H9 (cell line): ENCODE data around the gene BRF1. TPM values are rescaled to one million over a fixed set of nuclear protein-coding genes. Genes with fewer than 3 reads are reported as not detected.

Experiments used
- DNase-seq: peaks from one replicate; pipeline ENCODE4 v3.0.0-alpha.2; 2017
- H2AFZ ChIP-seq: one replicate; pipeline ENCODE4 v1.6.1; 2013; ENCODE audit warnings: mild to moderate bottlenecking, low read length, control low read depth, moderate library complexity
- H2AK5ac ChIP-seq: 2 replicates; pipeline ENCODE4 v1.6.1; 2013; ENCODE audit warnings: low read length, control low read depth, mixed read lengths; ENCODE audit not compliant: insufficient read length
- H2BK120ac ChIP-seq: one replicate; pipeline ENCODE4 v1.6.1; 2013; ENCODE audit warnings: low read depth, mild to moderate bottlenecking, low read length, control low read depth, inconsistent platforms; ENCODE audit not compliant: poor library complexity, severe bottlenecking
- H2BK12ac ChIP-seq: 2 replicates; pipeline ENCODE4 v1.6.1; 2013; ENCODE audit warnings: low read length, control low read depth, mixed read lengths, low read depth; ENCODE audit not compliant: insufficient read length
- H2BK15ac ChIP-seq: 2 replicates; pipeline ENCODE4 v1.6.1; 2013; ENCODE audit warnings: low read depth, low read length, control low read depth
- H2BK20ac ChIP-seq: one replicate; pipeline ENCODE4 v1.6.1; 2013; ENCODE audit warnings: low read depth, mild to moderate bottlenecking, low read length, control low read depth, inconsistent platforms; ENCODE audit not compliant: poor library complexity, severe bottlenecking
- H2BK5ac ChIP-seq: 2 replicates; pipeline ENCODE4 v1.6.1; 2013; ENCODE audit warnings: low read length, control low read depth, mixed read lengths; ENCODE audit not compliant: insufficient read length
- H3K14ac ChIP-seq: 2 replicates; pipeline ENCODE4 v1.6.1; 2013; ENCODE audit warnings: low read length, control low read depth; ENCODE audit not compliant: insufficient read depth
- H3K18ac ChIP-seq: 2 replicates; pipeline ENCODE4 v1.6.1; 2013; ENCODE audit warnings: low read depth, mild to moderate bottlenecking, mixed read lengths, low read length, control low read depth; ENCODE audit not compliant: insufficient read length
- H3K23ac ChIP-seq: 2 replicates; pipeline ENCODE4 v1.6.1; 2013; ENCODE audit warnings: low read length, control low read depth, mixed read lengths, low read depth; ENCODE audit not compliant: insufficient read length
- H3K23me2 ChIP-seq: 2 replicates; pipeline ENCODE4 v1.6.1; 2013; ENCODE audit warnings: low read depth, mild to moderate bottlenecking, mixed read lengths, low read length, control low read depth; ENCODE audit not compliant: insufficient read length, poor library complexity, severe bottlenecking
- H3K27ac ChIP-seq: 2 replicates; pipeline ENCODE4 v1.5.1; 2013; ENCODE audit warnings: low read length, control low read depth, mixed read lengths, low read depth; ENCODE audit not compliant: insufficient read length
- H3K27me3 ChIP-seq: 2 replicates; pipeline ENCODE4 v1.6.1; 2013; ENCODE audit warnings: low read length, control low read depth, inconsistent platforms; ENCODE audit not compliant: insufficient read depth
- H3K4ac ChIP-seq: 2 replicates; pipeline ENCODE4 v1.6.1; 2013; ENCODE audit warnings: low read depth, mild to moderate bottlenecking, control low read depth, inconsistent platforms, low read length, moderate library complexity
- H3K4me1 ChIP-seq: 2 replicates; pipeline ENCODE4 v1.6.1; 2013; ENCODE audit warnings: low read length, control low read depth, inconsistent platforms; ENCODE audit not compliant: insufficient read depth
- H3K4me2 ChIP-seq: 2 replicates; pipeline ENCODE4 v1.6.1; 2013; ENCODE audit warnings: low read length, control low read depth, mixed read lengths; ENCODE audit not compliant: insufficient read length, insufficient read depth
- H3K56ac ChIP-seq: 2 replicates; pipeline ENCODE4 v1.6.1; 2013; ENCODE audit warnings: low read depth, mild to moderate bottlenecking, mixed read lengths, low read length, control low read depth; ENCODE audit not compliant: insufficient read length
- H3K79me1 ChIP-seq: 2 replicates; pipeline ENCODE4 v1.6.1; 2013; ENCODE audit warnings: low read depth, mild to moderate bottlenecking, moderate library complexity, low read length, control low read depth, inconsistent platforms; ENCODE audit not compliant: insufficient read depth, poor library complexity, severe bottlenecking
- H3K79me2 ChIP-seq: 2 replicates; pipeline ENCODE4 v1.6.1; 2013; ENCODE audit warnings: low read length, control low read depth, inconsistent platforms; ENCODE audit not compliant: insufficient read depth
- H3K9ac ChIP-seq: 2 replicates; pipeline ENCODE4 v1.6.1; 2013; ENCODE audit warnings: low read length, control low read depth, mixed read lengths; ENCODE audit not compliant: insufficient read length; ENCODE audit errors: extremely low read depth
- H3K9me3 ChIP-seq: one replicate; pipeline ENCODE4 v1.6.1; 2013; ENCODE audit warnings: low read depth, low read length, inconsistent platforms; ENCODE audit not compliant: control insufficient read depth
- H3T11ph ChIP-seq: one replicate; pipeline ENCODE4 v1.6.1; 2013; ENCODE audit warnings: mild to moderate bottlenecking, low read length, control low read depth, inconsistent platforms
- H4K20me1 ChIP-seq: one replicate; pipeline ENCODE4 v1.6.1; 2013; ENCODE audit not compliant: control insufficient read depth, insufficient read length, insufficient read depth
- H4K5ac ChIP-seq: 2 replicates; pipeline ENCODE4 v1.6.1; 2013; ENCODE audit warnings: low read depth, mild to moderate bottlenecking, mixed read lengths, low read length, control low read depth; ENCODE audit not compliant: insufficient read length
- H4K8ac ChIP-seq: replicated peaks from 2 replicates; pipeline ENCODE4 v1.6.1; 2013; ENCODE audit warnings: low read length, control low read depth, mixed read lengths, low read depth; ENCODE audit not compliant: insufficient read length
- H4K91ac ChIP-seq: 2 replicates; pipeline ENCODE4 v1.6.1; 2013; ENCODE audit warnings: low read depth, mild to moderate bottlenecking, moderate library complexity, mixed read lengths, low read length, control low read depth; ENCODE audit not compliant: insufficient read length
- H3K27ac Mint-ChIP-seq, 3 experiments: 2 replicates in 2 of 3; 3 replicates in 1 of 3; pipeline ENCODE4 v1.8.0; 2020 to 2021; ENCODE audit warnings: mixed read lengths in 3 of 3, mild to moderate bottlenecking in 1 of 3, moderate library complexity in 1 of 3
- H3K27me3 Mint-ChIP-seq: 2 replicates; pipeline ENCODE4 v1.8.0; 2021; ENCODE audit warnings: low read depth, mild to moderate bottlenecking, moderate library complexity, mixed read lengths
- H3K36me3 Mint-ChIP-seq, 3 experiments: 2 replicates in 2 of 3; 3 replicates in 1 of 3; pipeline ENCODE4 v1.8.0; 2020 to 2021; ENCODE audit warnings: low read depth in 3 of 3, mixed read lengths in 3 of 3; ENCODE audit not compliant: insufficient read depth in 1 of 3
- H3K4me1 Mint-ChIP-seq, 2 experiments: 2 replicates each; pipeline ENCODE4 v1.8.0; 2020; ENCODE audit warnings: mixed read lengths in 2 of 2
- H3K4me3 Mint-ChIP-seq, 2 experiments: 2 replicates in 1 of 2; 3 replicates in 1 of 2; pipeline ENCODE4 v1.8.0; 2020 to 2021; ENCODE audit warnings: mild to moderate bottlenecking in 2 of 2, mixed read lengths in 2 of 2, moderate library complexity in 1 of 2
- H3K9me3 Mint-ChIP-seq, 2 experiments: 2 replicates in 1 of 2; 3 replicates in 1 of 2; pipeline ENCODE4 v1.8.0; 2020; ENCODE audit warnings: mild to moderate bottlenecking in 2 of 2, mixed read lengths in 2 of 2, moderate library complexity in 1 of 2
- CTCF ChIP-seq: fragments of 200-600 bp; sonication (generic); conservative IDR thresholded peaks from 3 replicates; pipeline ENCODE4 v1.8.0; 2021; ENCODE audit warnings: antibody characterized with exemption, mild to moderate bottlenecking
- WGBS: extraction: QIAGEN DNeasy Blood & Tissue Kit; methylation state at CpG from one replicate; pipeline ENCODE4 v1.1.7; 2013; ENCODE audit warnings: missing lambda C conversion rate, low lambda C conversion rate, mixed read lengths; ENCODE audit not compliant: insufficient read length; ENCODE audit errors: extremely low coverage; 5-methylcytosine and 5-hydroxymethylcytosine counted together
- total RNA-seq: library from RNA; stranded (reverse); gene quantifications from 2 replicates; pipeline ENCODE4 v1.2.1, GENCODE V29; 2021

Gene BRF1
- total RNA-seq, 1 experiment from 2014 or later = 28.3 TPM

- Mint-ChIP-seq H3K36me3 (peaks cover 1 to 22% (median 11%) of the 10 kb centered on the region in 3 experiments; a peak in 5 of 7 replicates), H3K4me1 (peaks cover 0 to 2% of the 10 kb centered on the region in 2 experiments; a peak in 1 of 4 replicates), H3K4me3 (no peak overlapping the region), H3K27ac (peak overlapping the region in 1 of 3 experiments; percentile 76; a peak in 1 of 7 replicates), H3K27me3 (peaks cover 6% of the 10 kb centered on the region), H3K9me3 (no peaks in the 10 kb centered on the region)
- no peak for DNase-seq
- H3K4me1 ChIP-seq = no peaks in the 10 kb centered on the region
- H4K20me1 ChIP-seq = no peaks in the 10 kb centered on the region
- H2BK5ac ChIP-seq = no peak overlapping the region
- no peak overlapping the region for H3K4ac ChIP-seq
- no peak overlapping the region for H2BK20ac ChIP-seq
- H3K56ac ChIP-seq = no peak overlapping the region
- no peaks in the 10 kb centered on the region for H3K27me3 ChIP-seq
- no peak overlapping the region for H2BK120ac ChIP-seq
- no peaks in the 10 kb centered on the region for H3K79me1 ChIP-seq
- H4K91ac ChIP-seq = no peak overlapping the region
- H4K5ac ChIP-seq = no peak overlapping the region
- TF ChIP-seq CTCF = no peak
- no peak overlapping the region for H3K27ac ChIP-seq
- no peak overlapping the region for H2AFZ ChIP-seq
- no peak overlapping the region for H3K4me2 ChIP-seq
- no peak overlapping the region for H2BK12ac ChIP-seq
- H2AK5ac ChIP-seq = no peak overlapping the region
- H3K23ac ChIP-seq = no peak overlapping the region
- no peaks in the 10 kb centered on the region for H3K79me2 ChIP-seq
- H3K9me3 ChIP-seq = no peaks in the 10 kb centered on the region
- H3K14ac ChIP-seq = no peak overlapping the region
- WGBS = no CpG with 5 or more reads among the region's 21 CpGs
- H4K8ac ChIP-seq = no peak overlapping the region
- H3K9ac ChIP-seq = no peak overlapping the region
- H3T11ph ChIP-seq = no peak overlapping the region
- peaks cover 5% of the 10 kb centered on the region for H3K23me2 ChIP-seq
- H2BK15ac ChIP-seq = no peak overlapping the region
- no peak overlapping the region for H3K18ac ChIP-seq
These were observed 48.1 kb downstream of the BRF1 start for GRCh38 chr14:105252552-105253328.
